ENCODE measurements around the gene RAC3.
A peak's percentile ranks its signal among the peaks of the same experiment; 100 is the strongest.
"Not testable (repeated sequence)": the region's sequence is repeated elsewhere in the genome, so short reads cannot be mapped to it uniquely, and the experiment has no call there.

Gene RAC3

DNA sequence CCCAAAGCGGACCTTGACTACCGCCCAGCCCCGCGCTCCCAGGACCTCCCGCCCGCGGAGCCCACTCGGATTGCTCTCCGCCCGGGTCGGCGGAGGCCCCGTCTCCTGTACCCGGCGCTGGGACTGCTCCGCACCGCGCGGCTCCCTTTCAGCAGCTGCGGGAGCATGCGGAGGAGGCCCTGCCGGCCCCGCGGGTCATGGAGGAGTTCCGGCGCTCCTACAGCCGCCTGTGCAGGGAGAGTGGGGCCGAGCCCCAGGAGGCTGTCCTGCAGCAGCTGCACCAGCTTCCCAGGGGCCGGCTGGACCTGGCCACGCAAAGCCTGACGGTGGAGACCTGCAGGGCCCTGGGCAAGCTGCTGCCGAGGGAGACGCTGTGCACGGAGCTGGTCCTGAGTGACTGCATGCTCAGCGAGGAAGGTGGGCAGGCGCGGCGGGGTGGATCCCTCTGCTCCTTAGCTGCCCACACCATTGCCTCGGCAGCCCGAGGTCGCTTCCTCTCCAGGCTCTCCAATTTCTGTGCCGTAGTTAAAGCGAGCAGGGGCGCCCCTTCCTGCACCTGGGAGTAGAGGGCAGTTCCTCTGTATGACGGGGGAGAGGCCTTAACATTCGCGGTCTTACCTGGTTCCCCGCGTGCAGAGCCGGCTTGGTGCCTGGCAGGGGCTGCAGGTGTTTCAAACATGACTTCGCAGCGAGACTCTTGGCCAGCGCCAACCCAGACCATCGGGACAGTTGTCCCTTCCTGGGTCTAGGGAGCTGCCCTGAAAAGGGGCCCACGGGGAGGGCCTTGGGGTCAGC lies 7.8 kb upstream of the RAC3 start:
- DNase-seq (ENCODE audit: low read depth, low spot score): no peak

DNA sequence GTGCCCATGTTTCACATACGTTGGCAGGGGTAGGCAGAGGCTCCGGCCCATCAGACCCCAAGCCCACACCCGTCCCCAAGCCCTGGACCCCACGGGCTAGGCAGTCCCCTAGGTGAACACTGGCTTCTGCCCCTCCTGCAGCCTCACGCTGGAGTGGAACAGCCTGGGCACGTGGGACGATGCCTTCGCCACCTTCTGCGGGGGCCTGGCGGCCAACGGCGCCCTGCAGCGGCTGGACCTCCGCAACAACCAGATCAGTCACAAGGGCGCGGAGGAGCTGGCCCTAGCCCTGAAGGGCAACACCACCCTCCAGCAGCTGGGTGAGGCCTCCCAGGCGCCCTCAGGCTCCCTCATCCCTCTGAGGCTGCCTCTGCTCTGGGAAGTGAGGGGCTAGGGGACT lies 6.6 kb upstream of the RAC3 start:
- DNase-seq (ENCODE audit: low read depth, low spot score): no peak

DNA sequence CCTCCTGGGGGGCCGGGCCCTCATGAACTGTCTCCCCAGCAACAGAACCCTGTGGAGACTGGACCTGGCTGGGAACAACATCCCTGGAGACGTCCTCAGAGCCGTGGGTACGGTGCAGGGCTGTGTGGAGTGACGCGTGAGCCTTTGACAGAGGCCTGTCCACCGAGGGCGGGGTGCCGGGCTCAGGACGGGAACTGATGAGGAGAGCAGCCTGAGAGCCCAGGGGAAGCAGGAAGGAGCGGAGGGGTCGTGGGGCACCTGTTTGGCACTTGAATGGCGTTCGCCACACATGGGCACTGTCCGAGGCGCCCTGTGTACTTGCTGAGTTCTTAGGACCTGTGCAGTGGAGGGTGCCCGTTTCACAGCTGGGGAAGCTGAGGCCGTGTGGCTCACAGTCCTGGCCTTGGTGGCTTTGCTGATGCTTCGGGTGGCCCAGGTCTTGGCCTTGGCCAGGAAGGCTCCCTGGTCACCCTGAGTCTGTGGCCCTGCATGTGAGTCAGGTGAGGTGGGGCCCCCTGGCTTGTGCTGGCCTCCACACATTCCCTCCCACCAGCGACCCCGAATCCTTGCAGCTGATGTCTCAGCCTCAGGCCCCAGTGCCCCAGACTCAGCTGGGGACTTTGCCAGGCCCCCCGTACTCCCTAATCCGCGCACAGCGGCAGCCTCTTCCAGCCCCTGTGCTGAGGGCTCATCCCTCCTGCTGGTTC lies 5.9 kb upstream of the RAC3 start:
- no peak for DNase-seq (ENCODE audit: low read depth, low spot score)

DNA sequence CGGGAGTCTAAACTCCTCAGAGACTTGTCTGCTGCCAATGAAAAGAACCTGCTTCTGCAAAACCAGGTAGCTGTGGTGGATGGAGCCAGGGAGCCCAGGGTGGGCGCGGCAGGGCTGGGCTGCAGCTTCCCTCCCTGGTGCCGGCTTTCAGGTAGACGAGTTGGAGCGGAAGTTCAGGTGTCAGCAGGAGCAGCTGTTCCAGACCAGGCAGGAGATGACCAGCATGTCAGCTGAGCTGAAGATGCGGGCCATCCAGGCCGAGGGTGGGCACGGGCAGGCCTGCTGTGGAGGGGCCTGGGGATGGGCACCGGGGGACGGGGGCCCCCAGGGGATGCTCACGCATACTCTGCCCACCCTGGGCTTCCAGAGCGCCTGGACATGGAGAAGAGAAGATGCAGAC lies 3.2 kb upstream of the RAC3 start:
- no peak for DNase-seq (ENCODE audit: low read depth, low spot score)

DNA sequence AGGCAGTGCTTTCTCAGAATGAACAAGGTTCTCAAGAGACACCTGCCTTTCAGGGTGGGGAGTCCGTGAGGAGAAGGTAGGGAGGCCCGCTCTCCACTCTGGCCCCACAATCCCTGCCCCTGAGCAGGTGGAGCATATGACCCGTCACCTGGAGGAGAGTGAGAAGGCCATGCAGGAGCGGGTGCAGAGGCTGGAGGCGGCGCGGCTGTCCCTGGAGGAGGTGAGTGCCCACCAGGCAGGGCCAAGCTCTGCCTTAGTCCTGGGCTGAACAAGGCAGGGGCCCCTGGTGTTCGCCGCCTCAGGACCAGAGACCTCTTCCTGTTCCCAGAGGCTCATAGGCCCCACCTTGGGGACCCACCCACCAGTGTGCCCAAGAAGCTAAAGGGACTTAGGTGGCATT lies 2.5 kb upstream of the RAC3 start:
- DNase-seq (ENCODE audit: low read depth, low spot score): no peak

DNA sequence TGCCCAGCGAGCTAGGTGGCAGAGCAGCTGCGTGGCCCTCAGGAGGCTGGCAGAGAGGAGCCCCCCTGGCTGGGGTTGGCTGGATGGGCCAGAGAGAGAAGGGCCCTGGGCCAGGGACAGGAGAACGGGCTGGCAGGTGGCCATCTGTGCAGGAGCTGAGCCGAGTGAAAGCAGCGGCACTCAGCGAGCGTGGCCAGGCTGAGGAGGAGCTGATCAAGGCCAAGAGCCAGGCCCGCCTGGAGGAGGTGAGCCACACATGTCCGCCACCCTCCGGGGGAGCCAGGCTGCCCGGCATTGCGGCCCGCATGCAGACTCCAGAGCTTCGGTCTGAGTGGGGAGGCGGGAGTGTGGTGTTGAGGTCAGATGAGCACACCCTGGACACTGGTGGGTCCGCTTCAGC lies 2.1 kb upstream of the RAC3 start:
- DNase-seq (ENCODE audit: low read depth, low spot score): no peak

DNA sequence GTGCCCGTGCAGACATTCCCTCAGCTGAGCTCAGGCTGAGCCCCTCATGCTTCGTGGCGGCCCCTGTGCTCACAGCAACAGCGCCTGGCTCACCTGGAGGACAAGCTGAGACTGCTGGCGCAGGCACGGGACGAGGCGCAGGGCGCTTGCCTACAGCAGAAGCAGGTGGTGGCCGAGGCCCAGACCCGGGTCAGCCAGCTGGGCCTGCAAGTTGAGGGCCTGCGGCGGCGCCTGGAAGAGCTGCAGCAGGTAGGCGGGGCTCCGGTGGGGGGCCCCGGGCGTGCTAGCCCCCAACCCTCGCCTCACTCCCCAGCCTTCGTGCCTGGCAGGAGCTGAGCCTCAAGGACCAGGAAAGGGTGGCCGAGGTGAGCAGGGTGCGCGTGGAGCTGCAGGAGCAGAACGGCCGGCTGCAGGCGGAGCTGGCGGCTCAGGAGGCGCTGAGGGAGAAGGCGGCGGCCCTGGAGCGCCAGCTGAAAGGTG lies 1.4 kb upstream of the RAC3 start:
- no peak for DNase-seq (ENCODE audit: low read depth, low spot score)

DNA sequence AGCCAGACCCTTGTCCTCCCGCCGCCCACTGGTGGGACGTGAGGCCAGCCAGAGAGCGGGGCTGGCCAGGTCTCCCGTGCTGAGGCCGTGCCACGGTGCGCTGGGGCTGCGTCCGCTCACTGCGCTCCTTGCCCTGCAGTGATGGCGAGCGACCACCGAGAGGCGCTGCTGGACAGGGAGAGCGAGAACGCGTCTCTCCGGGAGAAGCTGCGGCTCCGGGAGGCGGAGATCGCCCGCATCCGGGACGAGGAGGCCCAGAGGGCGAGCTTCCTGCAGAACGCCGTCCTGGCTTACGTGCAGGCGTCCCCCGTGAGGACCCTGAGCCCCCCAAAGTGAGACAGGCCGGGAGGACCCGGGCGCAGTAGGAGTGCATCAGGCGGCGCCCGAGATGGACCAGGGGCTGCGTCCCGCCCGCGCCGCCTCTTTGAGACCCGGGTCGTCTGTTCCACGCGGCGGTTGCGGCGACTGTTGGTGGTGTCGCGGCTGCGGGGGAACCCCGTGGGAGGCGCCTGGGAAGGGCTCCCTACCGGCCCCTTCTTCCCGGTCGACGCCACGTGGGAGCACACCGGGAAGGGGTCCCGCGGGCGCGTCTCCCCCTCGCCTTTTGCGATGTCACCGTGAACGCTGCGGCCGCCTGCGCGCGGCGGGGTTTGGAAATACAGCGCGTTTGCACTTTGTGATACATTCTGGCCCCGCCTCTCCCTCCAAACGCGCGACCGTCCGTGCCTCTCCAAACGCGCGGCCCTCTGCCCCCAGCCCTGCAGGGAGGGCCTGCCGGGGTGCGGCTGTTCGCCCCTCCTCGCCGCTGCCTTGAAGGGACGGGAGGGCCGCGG lies 792 bp upstream of the RAC3 start:
- peak; percentile 65 for DNase-seq (ENCODE audit: low read depth, low spot score)

DNA sequence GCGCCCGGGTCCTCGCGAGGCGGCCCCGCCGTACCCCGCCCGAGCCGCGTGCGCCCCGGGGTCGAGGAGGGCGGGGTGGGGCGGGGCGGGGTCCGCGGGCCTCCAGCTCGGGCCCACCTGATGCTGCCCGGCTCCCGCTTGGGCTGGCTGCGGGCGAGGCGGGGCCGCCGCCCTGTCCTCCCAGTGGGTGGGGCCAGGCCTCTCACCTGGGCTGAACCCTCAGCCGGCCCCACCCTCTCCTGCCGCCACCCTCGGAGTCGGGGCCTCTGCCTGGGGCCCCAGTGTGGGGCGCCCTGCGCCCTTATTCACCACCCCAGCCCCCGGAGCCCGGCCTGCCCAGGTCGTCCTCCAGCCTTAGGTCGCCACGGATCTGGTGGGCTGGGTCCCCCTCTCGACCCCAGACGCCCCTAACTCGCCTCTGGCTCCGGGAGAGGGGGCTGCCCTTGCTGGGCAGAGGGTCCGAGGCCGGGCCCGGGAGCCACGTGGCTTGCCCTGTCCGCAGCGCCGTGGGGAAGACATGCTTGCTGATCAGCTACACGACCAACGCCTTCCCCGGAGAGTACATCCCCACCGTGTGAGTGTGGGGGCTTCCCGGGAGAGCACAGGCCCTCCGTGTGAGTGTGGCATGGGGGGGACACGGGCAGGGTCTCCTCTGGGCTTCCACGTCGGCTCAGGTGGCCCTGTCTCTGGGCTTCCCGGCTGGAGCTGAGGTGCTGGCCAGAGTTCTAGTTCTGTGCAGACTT lies 578 bp downstream of the RAC3 start:
- DNase-seq (ENCODE audit: low read depth, low spot score): no peak

DNA sequence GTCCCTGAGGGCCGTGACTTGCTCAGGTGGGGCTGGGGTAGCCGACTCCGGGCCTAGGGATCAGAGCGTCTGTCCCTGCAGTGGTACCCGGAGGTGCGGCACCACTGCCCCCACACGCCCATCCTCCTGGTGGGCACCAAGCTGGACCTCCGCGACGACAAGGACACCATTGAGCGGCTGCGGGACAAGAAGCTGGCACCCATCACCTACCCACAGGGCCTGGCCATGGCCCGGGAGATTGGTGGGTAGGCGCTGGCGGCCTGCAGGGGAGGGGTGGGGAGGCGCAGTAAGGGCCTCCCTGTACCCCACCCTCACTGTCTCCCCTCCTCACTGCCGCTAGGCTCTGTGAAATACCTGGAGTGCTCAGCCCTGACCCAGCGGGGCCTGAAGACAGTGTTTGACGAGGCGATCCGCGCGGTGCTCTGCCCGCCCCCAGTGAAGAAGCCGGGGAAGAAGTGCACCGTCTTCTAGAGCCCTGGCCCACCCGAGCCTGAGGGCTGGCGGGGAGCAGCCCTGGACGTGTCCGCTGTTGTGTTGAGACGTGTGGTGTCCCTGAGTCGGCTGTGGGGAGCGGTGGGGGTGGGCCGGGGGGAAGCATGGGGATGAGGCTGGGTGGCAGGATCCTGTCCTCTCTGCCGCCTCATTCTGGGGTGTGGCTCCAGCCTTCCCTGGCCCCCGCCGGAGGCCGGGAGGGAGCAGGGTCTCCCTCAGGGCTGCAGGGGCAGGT lies 2.0 kb downstream of the RAC3 start:
- DNase-seq (ENCODE audit: low read depth, low spot score): no peak

DNA sequence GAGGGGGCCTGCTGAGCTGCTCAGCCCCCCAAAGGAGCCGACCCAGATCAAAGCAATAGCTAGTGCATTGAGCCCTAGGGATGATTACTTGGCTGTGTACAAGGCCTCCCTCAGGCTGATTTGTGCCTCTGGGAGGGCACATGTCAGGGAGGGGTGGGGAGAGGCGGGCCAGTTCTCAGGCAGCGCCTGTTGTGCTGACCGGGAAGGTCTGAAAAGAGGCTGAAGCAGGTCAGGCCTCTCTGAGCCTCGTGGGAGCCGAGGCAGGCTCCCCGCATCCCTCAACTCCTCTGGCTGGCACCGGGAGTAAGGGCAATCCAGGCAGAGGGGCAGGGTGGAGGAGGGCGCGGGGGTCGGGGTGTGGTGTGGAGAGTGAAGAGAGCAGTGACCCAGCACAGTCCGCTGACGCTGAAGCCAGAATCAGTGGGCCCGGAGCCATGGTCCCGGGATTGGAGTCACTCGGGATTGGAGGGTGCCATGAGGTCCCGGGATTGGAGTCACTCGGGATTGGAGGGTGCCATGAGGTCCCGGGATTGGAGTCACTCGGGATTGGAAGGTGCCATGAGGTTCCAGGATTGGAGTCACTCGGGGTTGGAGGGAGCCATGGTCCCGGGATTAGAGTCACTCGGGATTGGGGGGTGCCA lies 3.0 kb downstream of the RAC3 start:
- DNase-seq (ENCODE audit: low read depth, low spot score): no peak

DNA sequence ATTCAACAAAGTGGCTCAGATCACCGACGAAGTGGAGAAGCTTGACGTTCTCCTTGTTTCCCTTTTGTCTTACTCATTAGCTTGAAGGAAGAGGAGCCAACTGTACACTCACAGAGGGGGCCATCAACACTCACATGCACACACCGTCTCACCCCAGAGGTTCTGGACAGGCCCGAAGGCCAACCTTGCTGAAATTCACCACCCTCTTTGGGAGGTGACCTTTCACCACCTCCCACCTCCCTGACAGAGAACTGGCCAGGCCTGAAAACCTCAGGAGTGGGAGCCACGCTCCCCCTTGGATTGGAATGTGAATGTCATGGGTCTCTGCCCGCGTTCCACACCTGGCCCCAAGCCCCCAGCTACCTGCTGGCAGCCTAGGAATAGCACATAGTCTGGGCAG lies 4.0 kb downstream of the RAC3 start:
- no peak for DNase-seq (ENCODE audit: low read depth, low spot score)

DNA sequence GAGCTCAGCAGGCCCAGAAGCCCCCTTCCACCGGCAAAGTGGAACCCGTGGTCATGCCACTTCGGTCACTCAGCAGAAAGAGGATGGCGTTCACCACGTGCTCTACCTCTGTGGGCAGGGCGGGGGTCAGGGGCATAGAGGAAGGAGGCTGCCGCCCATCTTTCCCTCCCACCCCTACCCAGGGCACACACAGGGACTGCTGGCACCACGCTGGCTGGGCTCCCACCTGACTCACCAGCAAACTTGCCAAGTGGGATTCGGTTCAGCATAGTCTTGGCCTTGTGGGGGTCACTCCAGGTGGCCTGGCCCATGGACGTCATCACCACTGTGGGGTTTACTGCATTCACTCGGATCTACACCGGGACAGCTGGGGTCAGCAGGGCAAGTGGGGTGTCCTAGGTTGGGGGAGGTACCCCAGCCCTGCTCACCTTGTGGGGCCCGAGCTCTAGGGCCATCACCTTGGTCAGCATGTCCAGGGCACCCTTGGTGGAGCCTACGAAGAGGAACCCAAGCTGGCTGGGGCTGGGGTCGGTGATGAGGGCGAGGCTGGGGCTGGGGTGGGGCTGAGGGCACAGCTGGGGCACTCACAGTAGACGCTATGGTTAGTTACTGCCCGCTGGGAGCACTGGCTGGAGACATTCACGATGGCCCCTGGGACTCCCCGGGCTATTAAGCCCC lies 4.6 kb downstream of the RAC3 start:
- DNase-seq (ENCODE audit: low read depth, low spot score): no peak

DNA sequence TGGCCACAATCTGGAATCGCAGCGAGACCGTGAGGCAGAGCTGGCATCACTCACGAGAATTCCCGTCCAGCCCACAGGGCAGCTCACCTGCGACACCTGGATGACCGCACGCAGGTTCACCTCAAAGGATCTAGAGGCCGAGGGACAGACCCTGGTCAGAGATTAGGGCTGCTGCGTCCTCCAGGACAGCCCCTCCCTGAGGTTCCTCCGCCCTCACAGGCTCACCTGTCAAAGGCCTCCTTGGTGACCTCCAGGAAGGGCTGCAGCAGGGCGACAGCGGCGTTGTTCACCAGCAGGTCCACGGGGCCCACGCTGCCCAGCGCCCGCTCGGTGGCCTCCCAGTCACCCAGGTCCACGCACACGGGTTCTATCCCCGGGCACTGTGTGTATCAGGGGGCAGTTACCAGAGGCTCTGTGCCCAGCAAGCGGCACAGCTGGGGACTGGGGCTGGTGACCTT lies 5.2 kb downstream of the RAC3 start:
- no peak for DNase-seq (ENCODE audit: low read depth, low spot score)

DNA sequence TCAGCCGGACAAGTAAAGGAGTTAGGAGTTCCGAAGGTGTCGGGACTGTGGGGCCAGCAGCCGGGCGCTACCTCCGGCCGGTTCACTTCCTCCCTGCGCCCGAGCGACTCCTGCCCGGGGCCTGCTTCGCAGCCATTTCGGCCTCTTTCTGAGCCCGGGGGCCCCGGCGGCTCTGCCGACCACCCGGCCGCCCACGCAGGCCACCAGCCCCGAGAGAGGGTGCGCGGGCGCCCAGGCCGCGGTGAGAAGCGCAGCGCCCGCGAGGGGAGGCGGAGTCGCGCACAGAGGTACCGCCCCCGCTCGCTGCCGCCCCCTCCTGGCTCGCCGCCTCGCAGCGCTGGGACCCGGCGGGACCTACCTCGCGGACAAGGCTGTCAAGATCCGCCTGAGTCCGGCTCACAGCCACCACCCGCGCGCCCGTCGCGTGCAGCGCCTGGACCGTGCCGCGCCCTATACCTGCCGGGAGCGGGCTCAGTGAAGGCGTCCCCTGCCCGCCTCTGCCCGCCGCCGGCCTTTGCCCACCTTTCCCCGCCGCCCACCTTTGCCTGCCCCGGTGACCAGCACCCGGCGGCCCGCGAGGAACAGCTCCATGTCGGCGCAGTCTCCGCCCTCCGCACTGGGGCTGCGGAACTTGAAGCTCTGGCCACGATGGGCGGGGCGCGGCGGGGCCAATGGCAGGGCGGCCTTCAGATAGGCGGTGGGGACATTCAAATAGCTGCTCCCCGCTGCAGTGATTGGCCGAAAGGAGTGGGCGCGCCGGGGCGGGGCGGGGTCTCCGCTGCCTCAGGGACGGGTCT lies 5.8 kb downstream of the RAC3 start, which contains the start of gene DCXR:
DCXR (minus strand) TSS at position 606 of the 797 bp plus-strand sequence; CDS start at position 591, 15 bp downstream.
- DNase-seq (ENCODE audit: low read depth, low spot score): peak; percentile 87

DNA sequence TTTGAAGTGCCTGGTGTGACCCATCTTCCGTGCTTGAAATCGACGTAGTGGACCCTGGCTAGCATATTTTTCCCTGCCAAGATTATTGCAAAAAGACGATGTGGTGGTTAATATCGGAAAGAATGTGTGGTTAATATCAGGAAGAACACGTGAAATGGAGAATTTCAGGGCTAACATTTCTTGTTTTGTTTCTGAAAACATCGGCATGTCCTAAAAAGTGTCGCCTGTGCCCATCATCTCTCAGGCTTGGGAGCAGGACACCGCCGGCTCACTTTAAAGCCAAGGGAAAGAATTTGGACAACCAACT lies 6.4 kb downstream of the RAC3 start:
- no peak for DNase-seq (ENCODE audit: low read depth, low spot score)

DNA sequence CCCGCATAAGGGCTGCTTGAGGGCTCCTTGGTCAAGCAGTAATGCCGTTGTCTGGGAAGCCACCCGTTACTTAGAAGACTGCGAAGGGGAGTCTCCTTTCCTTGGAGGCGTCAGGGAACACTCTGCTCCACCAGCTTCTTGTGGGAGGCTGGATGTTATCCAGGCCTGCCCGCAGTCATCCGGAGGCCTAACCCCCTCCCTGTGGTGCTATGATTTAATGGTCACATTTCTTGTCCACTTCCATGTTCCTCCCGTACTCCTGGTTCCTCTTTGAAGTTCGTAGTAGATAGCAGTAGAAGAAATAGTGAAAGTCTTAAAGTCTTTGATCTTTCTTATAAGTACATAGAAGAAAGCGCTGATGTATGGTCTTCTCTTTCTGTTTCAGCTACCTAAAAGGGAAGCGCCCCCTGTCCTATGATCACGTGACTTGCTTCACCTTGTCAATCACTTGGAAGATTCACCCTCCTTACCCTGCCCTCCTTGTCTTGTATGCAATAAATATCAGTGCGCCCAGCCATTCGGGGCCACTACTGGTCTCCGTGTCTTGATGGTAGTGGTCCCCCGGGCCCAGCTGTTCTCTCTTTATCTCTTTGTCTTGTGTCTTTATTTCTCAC lies 7.4 kb downstream of the RAC3 start:
- DNase-seq (ENCODE audit: low read depth, low spot score): not testable (repeated sequence)

DNA sequence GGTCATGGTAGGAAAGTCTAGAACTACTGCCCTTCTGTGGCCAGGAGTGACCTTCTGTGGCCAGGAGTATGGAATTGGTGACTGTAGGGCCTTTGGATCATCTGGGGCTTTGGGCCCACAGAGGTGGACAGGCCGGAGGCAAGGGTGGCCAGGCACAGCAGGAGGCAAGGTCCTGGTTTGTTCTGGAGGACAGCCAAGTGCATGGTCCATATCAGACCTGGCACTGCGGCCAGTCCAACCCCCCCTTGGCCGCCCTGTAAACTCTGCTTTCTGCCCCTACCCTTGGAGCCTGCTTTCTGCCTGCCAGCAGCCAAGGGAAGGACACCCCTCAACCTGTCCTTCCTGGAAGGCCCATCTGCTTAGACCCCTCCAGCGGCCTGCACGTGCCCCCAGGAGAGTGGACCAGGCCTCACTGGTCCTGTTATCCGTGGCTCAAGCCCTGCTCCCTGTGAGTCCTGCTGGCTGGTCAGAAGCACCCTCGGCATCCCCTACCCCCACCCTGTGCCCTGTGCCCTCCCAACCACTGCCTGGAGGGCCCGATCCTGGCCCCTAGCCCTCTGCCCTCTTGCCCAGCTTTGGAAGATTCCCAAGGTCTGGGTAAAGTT lies 8.3 kb downstream of the RAC3 start:
- DNase-seq (ENCODE audit: low read depth, low spot score): no peak

Data from activated CD4-positive, CD25-positive, alpha-beta regulatory T cell treated with anti-CD3 and anti-CD28 coated beads, Interleukin-2, amount 50 U/mL, for 16 hours (primary cell).